Activated T-cell treated with anti-CD3 and anti-CD28 coated beads, Interleukin-2, amount 50 U/mL, for 1 hour (primary cell): Measurements from ENCODE around the gene PUDP.

Source experiments
- DNase-seq: peaks from one replicate; pipeline ENCODE4 v3.0.0-alpha.2; 2020

The PUDP gene

DNA sequence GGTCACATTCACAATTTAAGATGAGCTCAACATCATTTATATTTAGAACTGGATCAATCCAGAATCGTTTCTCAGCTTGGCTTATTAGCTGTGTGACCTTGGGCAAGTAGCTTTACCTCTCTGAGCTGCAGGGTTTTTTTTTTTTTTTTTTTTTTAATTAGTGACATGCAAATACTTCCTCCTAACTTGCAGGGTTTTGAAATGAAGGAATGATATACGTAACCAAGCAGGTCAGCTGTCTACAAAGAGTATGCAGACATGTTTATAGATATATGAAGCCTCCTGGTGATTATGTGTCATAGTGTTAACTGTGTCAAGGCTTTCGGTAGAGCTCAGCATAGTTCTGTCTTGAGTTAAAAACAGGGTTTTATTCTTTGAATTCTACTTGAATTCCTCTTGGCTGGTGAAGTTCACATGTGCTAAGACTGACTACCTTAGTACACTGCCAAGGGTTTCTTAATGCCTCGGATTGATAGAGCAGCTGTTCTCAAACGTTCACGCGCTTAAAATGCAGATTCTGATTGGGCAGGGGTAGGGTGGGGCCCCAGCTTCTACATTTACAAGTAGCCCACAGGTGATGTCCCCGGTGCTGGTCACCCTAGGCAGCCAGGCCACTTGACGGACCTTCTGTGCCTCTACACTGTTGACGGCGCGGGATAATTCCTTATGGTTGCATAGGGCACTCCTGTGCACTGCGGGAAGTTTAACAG lies 1.1 kb downstream of the PUDP start:
- DNase-seq, result no peak

GRCh38 chrX:7146020-7146702 lies 1.8 kb downstream of the PUDP start:
- no peak for DNase-seq

DNA sequence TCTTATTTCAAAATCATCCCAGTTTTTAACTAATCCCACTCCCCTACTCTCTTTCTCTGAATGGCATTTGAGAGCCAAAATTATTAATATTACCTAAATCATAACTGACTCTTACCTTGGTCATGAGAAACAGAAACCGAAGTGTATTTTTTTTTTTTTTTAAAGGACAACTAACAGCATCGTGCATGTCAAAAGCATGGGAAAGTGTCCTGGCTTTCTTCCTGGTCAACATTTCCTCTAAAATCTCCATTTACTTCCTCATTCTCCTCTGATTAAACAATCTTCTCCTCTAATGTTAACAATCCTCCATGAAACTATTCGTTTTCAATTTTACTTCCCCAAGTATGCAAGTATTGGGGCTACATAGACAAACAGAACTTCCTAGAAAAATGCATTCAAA lies 2.5 kb downstream of the PUDP start:
- DNase-seq, result no peak

GRCh38 chrX:7143941-7144525 lies 3.9 kb downstream of the PUDP start:
- DNase-seq, result no peak

- no peak for DNase-seq
Measured at GRCh38 chrX:7143076-7143475, 4.9 kb downstream of the PUDP start.

- no peak for DNase-seq
Measured at GRCh38 chrX:7139202-7140081, 8.5 kb downstream of the PUDP start.

- no peak for DNase-seq
Measured at GRCh38 chrX:7134981-7135380, 13.0 kb downstream of the PUDP start.

DNA sequence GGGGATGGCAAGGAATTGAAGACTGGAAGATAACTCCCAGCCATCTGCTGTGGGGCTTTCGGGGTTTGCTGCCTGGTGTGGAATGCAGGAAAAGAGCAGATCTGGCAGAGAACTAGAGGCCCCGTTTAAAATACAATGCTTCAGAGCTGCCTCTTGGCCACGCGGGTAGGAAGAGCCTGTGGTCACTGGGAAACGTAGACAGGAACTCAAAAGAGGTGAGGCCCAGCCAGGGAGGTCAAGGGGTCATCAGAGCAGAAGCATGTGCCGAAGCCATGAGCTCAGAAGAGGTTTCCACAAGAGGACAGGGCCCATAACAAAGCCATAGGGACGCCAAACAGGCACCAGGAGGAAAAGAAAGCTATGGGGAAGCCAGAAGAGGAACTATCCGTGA lies 14.9 kb downstream of the PUDP start:
- no peak for DNase-seq

- peak; percentile 25 for DNase-seq
Measured at GRCh38 chrX:7132335-7133049, 15.5 kb downstream of the PUDP start.

DNA sequence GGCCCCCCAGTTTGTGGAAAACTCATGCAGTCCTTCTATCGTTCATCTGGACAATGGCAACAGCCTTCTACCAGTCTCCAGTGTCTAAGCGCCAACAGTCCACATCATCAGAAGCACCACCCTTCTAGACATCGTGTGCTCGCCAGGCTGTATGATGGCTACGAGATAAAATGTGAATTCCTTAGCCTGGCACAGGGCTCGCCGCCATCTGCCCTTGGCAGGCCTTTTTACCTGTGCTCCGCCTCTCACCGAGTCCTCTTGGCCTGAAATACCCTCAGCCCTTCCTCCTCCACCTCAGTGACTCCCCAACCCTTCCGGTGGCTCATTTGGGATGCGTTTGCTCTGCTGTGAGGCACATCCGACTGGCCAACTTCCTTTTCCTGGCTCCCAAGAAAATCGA lies 16.3 kb downstream of the PUDP start:
- no peak for DNase-seq

- no peak for DNase-seq
Measured at GRCh38 chrX:7127056-7127455, 20.9 kb downstream of the PUDP start.

DNA sequence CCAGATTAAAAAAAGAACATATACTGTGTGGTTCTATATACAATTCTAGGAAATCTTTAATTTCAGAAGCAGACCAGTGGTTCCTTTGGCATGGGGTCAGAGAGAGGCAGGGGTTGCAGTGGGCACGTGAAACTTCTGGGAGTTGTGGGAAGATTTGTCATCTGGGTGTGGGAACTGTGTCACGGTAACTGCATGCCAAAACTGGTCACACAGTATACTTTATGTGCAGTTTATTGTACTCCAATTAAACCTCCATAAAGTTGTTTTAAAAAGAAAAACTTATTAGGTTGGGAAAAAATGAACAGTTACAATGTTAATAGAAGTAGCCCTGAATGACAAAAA lies 27.1 kb downstream of the PUDP start:
- DNase-seq, result no peak

DNA sequence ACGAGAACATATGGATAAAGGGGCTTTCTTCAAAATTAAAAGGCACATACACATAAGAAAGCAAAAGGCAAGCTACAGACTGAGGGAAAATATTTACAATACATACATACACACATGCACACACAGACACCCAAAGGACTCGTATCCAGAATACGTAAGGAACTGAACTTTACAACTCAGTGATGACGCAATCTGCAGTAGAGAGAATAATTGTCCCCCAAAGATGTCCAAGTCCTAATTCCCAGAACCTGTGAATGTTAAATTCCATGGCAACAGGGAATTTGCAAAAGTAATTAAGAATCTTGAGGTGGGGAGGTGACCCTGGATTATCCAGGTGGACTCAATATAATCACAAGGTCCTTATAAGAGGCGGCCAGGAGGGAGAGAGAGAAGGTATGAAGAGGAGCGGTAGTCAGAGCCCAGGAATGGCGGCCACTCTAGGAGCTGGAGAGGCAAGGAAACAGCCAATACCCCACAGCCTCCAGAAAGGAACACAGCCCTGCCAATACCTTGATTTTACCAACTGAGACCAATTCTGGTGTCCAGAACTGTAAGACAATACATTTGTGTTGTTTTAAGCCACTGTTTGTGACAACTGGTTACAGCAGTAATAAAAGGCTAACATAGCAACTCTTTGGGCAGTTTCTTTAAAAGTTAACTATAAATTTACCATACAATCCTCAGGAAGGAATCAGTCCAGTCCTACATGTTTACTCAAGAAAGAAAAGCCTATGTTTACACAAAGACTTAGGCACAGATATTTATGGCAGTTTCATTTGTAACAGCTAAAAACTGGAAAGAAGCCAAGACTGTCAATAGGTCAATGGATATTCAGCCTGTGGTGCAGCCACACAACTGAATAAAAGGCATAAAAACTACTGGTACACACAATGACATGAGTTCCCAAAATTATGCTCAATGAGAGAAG lies 27.7 kb downstream of the PUDP start:
- no peak for DNase-seq

- no peak for DNase-seq
Measured at GRCh38 chrX:7117587-7117986, 30.4 kb downstream of the PUDP start.

DNA sequence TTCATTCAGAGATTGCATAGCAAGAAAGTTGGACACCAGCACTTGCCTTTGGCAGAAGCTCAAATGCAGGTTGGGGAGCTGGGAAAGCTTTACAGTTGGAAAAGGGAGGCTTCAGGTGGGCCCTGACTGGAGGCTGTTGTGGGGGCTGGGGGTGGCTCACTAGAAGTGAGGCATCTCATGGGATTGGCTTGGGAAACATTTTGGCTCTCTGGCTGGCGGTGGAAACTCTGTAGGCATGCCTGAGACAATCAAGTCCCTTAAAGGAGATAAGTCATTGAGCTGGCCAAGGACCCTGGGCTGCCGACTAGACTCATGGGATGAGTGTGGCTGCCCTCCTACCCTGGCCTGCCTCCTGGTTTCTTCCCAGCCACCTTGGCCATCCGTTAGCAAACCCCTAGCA lies 31.9 kb downstream of the PUDP start:
- no peak for DNase-seq

- DNase-seq, result no peak
Measured at GRCh38 chrX:7115557-7115956, 32.4 kb downstream of the PUDP start.

DNA sequence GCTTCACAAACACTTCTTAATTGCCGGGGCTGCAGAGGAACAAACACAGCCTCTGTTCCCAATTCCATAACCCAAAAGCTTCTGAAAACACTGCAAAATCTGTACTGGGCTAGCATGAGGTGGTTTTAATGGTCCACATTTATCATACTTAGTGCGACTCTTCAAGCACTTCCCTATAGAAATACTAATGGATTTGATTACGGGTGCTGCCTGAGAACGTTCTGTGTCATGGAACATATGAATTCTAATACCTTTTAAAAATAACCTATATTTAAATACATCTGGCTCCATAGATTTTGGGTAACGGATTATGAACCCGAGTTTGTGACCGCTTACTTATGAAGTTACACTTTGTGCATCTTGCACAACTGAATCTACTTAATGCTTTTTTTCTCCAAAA lies 35.9 kb downstream of the PUDP start:
- no peak for DNase-seq

DNA sequence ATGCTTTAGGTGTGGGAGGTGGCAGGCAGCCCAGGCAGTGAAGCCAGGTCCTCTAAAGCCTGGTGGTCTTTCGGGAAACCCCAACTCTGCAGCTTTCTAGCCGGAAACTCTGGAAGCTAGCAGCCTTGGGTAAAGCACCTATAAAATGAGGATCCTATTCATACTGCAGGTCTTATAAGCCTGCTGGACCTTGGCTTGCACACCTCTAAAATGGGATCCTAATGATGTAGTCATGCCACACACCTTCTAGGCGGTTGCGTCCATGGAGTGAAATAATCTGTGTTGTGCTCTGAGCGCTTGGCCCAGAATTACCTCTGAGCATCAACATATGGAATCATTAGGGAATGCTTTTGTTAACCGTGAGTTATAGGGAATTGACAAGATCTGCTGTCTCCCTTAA lies 36.4 kb downstream of the PUDP start:
- no peak for DNase-seq

DNA sequence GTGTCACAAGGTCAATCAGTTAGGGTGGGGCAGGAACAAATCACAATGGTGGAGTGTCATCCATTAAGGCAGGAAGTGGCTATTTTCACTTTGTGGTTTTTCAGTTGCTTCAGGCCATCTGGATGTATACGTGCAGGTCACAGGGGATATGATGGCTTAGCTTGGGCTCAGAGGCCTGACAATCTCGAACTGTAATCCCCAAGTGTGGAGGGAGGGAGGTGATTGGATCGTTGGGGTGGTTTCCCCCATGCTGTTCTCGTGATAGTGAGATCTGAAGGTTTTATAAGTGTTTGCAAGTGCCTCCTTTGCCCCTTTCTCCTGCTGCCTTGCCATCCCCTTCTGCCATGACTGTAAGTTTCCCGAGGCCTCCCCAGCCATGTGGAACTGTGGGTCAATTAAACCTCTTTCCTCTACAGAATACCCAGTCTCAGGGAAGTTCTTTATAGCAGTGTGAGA lies 37.1 kb downstream of the PUDP start:
- DNase-seq, result no peak

DNA sequence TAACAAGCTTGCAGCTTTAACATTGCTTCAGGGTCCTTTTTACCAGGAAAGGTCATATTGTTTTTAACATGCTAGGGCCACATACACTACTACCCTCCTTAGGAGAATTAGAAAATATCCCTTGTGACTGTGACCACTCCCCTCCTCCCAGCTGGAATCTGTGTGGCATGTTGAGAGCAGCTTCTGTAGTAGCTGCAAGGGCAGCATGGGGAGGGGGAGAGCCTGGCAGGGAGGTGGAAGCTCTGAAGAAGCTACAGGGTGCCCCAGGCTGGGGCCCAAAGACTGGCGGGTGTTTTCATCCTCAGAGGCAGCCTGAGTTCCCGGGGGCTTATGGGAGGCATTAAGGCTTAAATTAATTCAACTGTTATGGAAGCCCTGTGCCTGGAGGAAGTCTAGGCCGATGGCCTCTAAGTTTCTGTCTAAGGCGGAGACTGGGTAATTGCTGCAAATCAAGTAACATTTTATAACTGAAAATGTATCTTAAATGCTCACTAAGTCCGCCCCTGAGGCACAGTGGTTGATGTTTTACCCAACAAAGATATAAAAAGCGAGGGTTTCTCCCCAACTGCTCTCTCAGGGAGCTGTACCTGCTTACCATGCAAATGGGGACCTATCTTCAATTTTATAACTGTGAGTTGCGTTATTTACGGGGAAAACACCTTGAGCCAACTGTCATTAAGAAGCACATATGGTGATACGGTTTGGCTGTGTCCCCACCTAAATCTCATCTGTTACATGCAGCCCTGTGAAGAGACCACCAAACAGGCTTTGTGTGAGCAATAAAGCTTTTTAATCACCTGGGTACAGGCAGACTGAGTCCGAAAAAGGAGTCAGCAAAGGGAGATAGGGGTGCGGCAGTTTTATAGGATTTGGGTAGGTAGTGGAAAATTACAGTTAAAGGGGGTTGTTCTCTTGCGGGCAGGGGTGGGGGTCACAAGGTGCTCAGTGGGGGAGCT lies 37.8 kb downstream of the PUDP start:
- DNase-seq, result no peak
